SK-N-MC (cell line): ENCODE results near the gene C17orf107.

ENCODE experiments used
- DNase-seq: peaks from one replicate; pipeline ENCODE4 v3.0.0-alpha.2; 2011; ENCODE audit warnings: low read depth, low spot score
- H3K27ac ChIP-seq: fragments of 200-600 bp; sonication (generic); 2 replicates; pipeline ENCODE4 v1.5.1; 2016; ENCODE audit warnings: mixed run types
- H3K36me3 ChIP-seq: fragments of 200-600 bp; sonication (generic); 2 replicates; pipeline ENCODE4 v1.6.1; 2017; ENCODE audit warnings: antibody characterized with exemption, low read length, mixed read lengths; ENCODE audit not compliant: insufficient read depth
- H3K4me3 ChIP-seq: fragments of 200-600 bp; sonication (generic); 2 replicates; pipeline ENCODE4 v1.5.1; 2016
- H3K9ac ChIP-seq: fragments of 200-600 bp; sonication (generic); 2 replicates; pipeline ENCODE4 v1.8.0; 2017; ENCODE audit warnings: mixed run types, mixed read lengths; ENCODE audit not compliant: insufficient read length
- H3K9me3 ChIP-seq: fragments of 200-600 bp; sonication (generic); 2 replicates; pipeline ENCODE4 v1.6.1; 2017; ENCODE audit warnings: low read depth, mild to moderate bottlenecking, antibody characterized with exemption, low read length, moderate library complexity, mixed read lengths
- EZH2 ChIP-seq: fragments of 200-600 bp; sonication (generic); IDR thresholded peaks from one replicate; pipeline ENCODE4 v1.6.1; 2017; ENCODE audit warnings: antibody characterized with exemption
- FOXP2 ChIP-seq: optimal IDR thresholded peaks from 2 replicates; pipeline ENCODE3; 2011; ENCODE audit warnings: mild to moderate bottlenecking, moderate library complexity; ENCODE audit not compliant: insufficient read depth; ENCODE audit errors: extremely low read length, control extremely low read depth
- POLR2AphosphoS5 ChIP-seq: IDR thresholded peaks from 2 replicates; pipeline ENCODE4 v1.6.1; 2012; ENCODE audit warnings: mild to moderate bottlenecking, low read depth, low read length, borderline replicate concordance

Gene C17orf107

DNA sequence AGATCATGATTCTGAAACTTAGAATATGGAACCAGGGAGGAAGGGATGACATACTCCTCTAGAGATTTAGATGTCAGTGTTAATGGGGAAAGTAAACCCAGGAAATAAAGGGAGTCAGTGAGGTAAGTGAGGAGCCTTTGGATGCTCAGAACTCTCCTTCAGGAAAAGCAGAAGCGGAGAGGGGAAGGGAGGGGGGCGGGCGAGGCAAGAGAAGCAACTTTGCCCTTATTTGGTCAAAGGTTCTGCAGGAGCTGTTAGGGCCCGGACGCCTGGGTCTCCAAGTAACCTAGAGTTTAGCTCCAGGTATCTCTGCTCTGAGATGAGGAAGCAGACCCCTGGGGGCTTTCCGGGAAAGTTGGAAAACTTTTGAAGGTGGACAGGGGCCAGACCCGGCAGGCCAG lies 47.7 kb downstream of the C17orf107 start:
- DNase-seq, result no peak

DNA sequence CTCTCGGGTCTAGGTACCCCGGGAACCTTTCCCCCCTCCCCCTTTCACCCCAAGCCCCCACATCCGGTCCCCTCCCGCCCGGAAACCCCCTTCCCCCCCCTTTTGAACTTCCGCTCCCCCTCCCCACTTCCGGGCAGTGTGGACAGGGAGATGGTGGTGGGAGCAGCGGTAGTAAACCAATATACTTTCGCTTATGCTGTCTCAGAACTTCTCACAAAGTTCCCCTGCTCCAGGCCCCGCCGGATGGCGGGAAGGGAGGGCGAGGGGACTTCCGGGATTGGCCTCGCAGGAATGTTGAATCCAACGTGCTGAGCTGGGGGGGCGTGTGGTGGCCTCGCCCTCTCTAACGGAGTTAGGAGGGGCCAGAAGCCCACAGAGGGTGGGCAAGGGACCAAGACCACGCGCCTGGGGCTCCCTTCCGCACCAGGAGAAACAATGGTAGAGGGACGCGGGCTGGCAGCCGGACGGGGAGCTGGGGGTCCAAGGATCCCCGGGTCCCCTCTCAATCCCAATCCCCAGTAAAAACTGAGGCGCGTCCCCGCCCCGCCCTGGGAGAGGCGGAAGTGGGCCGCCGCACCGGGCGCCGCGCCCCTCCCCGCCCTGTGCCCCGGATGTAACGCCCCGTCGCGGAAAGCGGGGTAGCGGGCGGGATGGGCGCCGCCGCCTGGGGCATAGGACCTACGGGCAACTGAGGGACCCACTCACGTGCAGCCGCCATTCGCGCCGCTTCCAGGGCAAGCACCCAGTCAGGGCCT lies 48.3 kb downstream of the C17orf107 start:
- no peak for DNase-seq
- H3K9me3 ChIP-seq, result no peaks in the 10 kb centered on the region
- peaks cover 43% of the 10 kb centered on the region for H3K36me3 ChIP-seq
- TF ChIP-seq EZH2 (no peak), POLR2AphosphoS5 (no peak; the same call in 1 of the 2 replicates)
- H3K9ac ChIP-seq, result peak overlapping the region; percentile 90
- H3K4me3 ChIP-seq, result peak overlapping the region; percentile 83
- H3K27ac ChIP-seq, result peak overlapping the region; percentile 97

More for the DNA sequence above, 47.7 kb downstream of the C17orf107 start:
- Histone ChIP-seq H3K9ac (peak overlapping the region; percentile 90), H3K9me3 (no peaks in the 10 kb centered on the region), H3K36me3 (peaks cover 49% of the 10 kb centered on the region), H3K4me3 (peak overlapping the region; percentile 83), H3K27ac (0 out of 2 replicates have a peak overlapping the region, but pooled peaks have one; percentile 55)
- TF ChIP-seq POLR2AphosphoS5 (no peak), EZH2 (no peak), FOXP2 (no peak)

DNA sequence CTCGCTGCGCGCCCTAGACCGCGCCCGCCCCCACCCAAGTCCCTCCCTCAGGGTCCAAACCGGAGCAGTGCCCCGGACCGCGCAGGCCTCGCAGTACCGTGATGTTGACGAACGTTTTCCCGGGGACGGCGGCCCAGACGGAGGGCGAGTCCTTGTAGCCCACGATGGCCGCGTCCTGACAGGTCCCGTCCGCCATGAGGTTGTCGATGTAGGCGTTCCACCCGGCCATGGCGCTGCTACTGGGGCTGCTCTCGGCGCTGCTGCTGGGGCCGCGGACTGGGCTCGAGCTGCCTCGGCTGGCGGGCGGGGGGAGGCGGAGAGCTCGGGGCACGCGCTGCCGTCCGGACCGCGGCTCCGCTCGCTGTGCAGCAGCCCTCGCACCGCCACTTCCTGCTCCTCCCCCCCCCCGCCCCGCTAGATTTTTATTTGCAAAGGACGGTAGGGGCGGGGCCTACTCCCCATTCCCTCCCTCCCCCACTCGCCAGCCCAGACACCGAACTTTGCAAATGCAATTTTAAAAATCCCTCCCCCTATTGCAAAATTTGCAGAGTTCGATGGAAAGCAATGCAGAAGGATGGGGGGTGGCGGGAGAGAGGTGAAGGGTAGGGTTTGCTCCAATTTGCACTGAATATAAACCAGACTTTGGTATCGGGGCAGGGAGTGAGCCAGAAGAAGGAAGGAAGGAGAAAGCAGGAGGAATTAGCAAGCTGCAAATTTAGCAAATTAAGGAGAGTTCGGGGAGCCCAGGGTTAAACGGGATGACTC lies 49.0 kb downstream of the C17orf107 start, which contains the start of gene PFN1:
TSS of gene PFN1 (minus strand) at position 365 of the 765 bp plus-strand sequence. CDS start at position 229, 136 bp downstream.
- Histone ChIP-seq H3K27ac (peak within 1 kb of the TSS; percentile 97), H3K9me3 (no peaks in the 10 kb centered on the region), H3K36me3 (peaks cover 36% of the 10 kb centered on the region), H3K9ac (peak within 1 kb of the TSS; percentile 90), H3K4me3 (peak within 1 kb of the TSS; percentile 83)
- peak; percentile 52 for DNase-seq
- TF ChIP-seq POLR2AphosphoS5 (peak; percentile 62; the same call in 1 of the 2 replicates), EZH2 (no peak)

DNA sequence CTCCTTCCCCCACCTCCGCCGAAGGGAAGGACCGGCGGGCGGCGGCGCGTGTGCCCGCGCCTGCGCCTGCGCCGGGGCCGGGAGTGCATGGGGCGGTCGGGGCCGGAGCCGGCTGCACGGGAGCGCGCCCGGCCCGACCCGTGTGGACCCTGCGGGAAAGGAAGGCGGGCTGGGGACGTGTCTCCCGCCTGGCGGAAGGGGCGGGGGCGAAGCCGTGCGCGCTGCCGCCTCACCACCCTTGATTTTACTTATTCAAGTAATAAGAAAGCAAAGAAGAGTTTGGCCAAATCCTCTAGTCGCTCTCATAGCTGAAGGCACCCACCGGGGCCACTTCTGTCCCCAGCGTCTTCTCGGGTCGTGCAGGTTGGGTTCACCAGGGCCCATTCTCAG lies 49.6 kb downstream of the C17orf107 start:
- peak overlapping the region; percentile 81 for H3K9ac ChIP-seq
- peak overlapping the region; percentile 83 for H3K4me3 ChIP-seq
- TF ChIP-seq EZH2 (no peak), FOXP2 (no peak), POLR2AphosphoS5 (no peak)
- peaks cover 33% of the 10 kb centered on the region for H3K36me3 ChIP-seq
- H3K9me3 ChIP-seq, result no peaks in the 10 kb centered on the region
- peak overlapping the region; percentile 97 for H3K27ac ChIP-seq
- no peak for DNase-seq

DNA sequence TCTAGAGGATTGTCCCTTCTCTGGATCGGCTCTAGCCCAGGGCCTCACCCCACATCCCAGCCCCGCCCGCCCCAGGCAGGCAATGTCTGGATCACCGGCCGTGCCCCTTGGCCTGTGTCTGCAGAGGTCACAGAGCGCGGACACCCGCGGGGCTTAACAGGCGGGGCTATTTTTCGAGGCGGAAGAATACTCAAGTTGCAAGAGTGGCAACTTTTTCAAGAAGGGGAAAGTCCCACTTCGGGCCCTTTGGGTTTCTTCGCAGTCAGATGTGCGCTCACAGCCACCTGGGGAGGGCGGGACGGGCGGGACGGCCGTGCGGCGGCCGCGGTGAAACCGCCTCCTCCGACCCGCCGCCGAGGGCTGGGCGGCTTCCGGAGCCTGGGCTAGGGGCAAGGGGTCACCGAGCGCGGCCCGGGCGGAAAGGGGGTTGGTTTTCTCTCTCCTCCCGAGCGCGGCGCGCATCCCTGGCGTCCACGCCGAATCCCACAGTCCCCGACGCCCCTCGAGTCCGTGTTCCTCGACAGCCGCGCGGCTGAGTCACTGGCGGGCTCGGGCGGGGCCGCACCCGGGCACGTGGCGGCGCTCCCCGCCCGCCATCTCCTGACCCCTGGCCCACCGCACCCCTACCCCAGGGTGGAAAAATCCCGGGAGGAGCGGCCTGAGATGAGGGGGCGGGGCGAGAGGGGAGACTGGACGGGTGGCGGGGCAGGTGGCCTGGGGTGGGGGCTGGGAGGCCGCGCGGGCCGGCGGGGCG lies 50.2 kb downstream of the C17orf107 start:
- peak overlapping the region; percentile 81 for H3K9ac ChIP-seq
- DNase-seq, result no peak

DNA sequence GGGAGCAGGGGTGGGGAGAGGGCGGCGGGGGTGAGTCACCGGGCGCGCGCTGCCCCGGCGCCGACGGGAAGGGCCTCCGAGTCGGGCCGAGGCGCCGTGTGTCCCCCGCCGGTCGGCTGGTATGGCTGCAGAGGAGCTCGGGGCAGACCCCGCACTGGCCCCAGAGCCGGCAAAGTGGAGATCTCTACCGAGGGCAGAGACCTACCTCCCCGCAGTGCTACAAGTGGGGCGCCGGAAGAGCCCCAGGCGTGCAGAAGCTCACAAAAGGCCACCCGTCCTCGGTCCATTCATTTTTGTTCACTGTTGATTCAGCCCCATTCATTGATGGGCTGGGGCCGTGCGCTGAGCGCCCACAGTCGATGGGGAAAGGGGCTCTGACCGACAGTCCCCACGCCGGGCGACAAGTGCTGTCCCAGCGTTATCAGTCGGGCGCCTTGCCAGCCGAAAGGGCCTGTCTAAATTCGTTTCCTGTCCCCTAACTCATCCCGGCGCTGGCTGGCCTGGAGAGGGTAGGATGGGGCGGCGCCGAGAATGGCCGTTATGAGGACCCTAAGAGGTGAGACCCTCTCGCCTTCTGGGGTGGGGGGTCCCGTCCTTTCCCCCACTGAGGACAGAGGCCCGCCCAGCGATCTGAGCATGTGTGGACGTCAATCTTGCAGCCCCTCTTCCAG lies 50.9 kb downstream of the C17orf107 start:
- DNase-seq, result no peak
- H3K9ac ChIP-seq, result no peak overlapping the region
- H3K27ac ChIP-seq, result peak overlapping the region; percentile 64
- no peaks in the 10 kb centered on the region for H3K9me3 ChIP-seq
- TF ChIP-seq EZH2 (no peak), FOXP2 (no peak), POLR2AphosphoS5 (no peak)
- peaks cover 20% of the 10 kb centered on the region for H3K36me3 ChIP-seq
- no peak overlapping the region for H3K4me3 ChIP-seq

More for the DNA sequence above, 50.2 kb downstream of the C17orf107 start:
- no peak; the same call in 1 of the 2 replicates for TF ChIP-seq POLR2AphosphoS5
- TF ChIP-seq EZH2, result no peak
- no peak for TF ChIP-seq FOXP2
- Histone ChIP-seq H3K4me3 (peak overlapping the region; percentile 83), H3K9me3 (no peaks in the 10 kb centered on the region), H3K36me3 (peaks cover 27% of the 10 kb centered on the region), H3K27ac (peak overlapping the region; percentile 97)

DNA sequence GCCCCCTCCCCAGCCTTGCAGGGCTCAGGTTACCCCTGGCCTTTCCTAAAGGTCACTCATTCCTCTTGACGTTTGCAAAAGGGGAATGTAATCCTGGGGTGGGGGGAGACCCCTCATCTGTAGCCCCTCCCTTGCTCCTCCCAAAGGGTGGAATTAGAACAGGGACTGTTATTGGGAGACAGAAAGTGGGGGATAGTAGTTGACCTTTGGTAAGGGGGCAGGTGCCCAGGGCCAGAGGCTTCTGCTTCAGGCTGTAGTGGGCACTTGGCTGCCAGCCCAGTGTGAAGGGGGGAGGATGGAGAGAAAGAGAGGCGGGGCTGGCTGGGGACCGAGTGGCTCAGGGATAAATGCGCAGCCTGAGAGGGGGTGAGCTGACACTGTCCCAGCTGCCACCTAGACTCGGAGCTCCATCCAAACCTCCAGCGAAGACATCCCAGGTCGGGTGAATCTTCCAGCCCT lies 51.4 kb downstream of the C17orf107 start, which contains the start of gene ENO3:
TSS of gene ENO3 (plus strand) at position 374 of the 459 bp plus-strand sequence. CDS start 711 bp downstream, outside the sequence.
- peaks cover 14% of the 10 kb centered on the region for H3K36me3 ChIP-seq
- DNase-seq, result no peak
- TF ChIP-seq FOXP2, result no peak
- no peak for TF ChIP-seq POLR2AphosphoS5
- no peak for TF ChIP-seq EZH2
- peak within 1 kb of the TSS; percentile 64 for H3K27ac ChIP-seq
- no peaks in the 10 kb centered on the region for H3K9me3 ChIP-seq
- no peak within 1 kb of the TSS for H3K4me3 ChIP-seq
- H3K9ac ChIP-seq, result no peak within 1 kb of the TSS

DNA sequence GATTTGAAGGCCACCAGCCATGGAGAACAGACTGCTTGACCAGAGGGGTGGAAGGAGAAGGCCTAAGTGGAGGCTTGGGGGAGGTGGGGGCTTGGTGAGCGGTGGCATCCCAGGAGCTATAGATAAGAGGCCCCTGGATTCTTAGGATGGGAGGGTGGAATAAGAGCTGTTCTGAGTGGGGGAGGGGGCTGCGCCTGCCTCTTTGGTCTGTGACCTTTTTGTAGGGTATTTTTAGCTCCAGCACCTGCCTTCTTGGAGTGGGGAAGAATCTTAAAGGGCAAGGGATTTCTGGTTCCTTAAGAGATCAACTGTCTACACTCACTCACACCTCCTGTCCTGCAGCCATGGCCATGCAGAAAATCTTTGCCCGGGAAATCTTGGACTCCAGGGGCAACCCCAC lies 52.1 kb downstream of the C17orf107 start:
- Histone ChIP-seq H3K9ac (no peak overlapping the region), H3K27ac (no peak overlapping the region), H3K4me3 (no peak overlapping the region), H3K9me3 (no peaks in the 10 kb centered on the region), H3K36me3 (peaks cover 7% of the 10 kb centered on the region)
- no peak for DNase-seq
- TF ChIP-seq EZH2, result no peak
- no peak for TF ChIP-seq POLR2AphosphoS5
